ENCODE measurements around the gene AUNIP. TPM values are rescaled to one million over a fixed set of nuclear protein-coding genes. Genes with fewer than 3 reads are reported as not detected.

Gene AUNIP
- total RNA-seq, 2 experiments from 2014 or later: 4.8 TPM

- no peak for ATAC-seq (ENCODE audit: low read depth)
- Mint-ChIP-seq H3K27ac (no peak overlapping the region), H3K4me1 (peaks cover 20% of the 10 kb centered on the region), H3K4me3 (no peak overlapping the region), H3K27me3 (no peaks in the 10 kb centered on the region), H3K9me3 (no peaks in the 10 kb centered on the region), H3K36me3 (peaks cover 5% of the 10 kb centered on the region)
- POLR2A ChIA-PET: no interaction called here
- no peak for DNase-seq
Observed at GRCh38 chr1:25793585-25794170, 65.6 kb downstream of the AUNIP start.

DNA sequence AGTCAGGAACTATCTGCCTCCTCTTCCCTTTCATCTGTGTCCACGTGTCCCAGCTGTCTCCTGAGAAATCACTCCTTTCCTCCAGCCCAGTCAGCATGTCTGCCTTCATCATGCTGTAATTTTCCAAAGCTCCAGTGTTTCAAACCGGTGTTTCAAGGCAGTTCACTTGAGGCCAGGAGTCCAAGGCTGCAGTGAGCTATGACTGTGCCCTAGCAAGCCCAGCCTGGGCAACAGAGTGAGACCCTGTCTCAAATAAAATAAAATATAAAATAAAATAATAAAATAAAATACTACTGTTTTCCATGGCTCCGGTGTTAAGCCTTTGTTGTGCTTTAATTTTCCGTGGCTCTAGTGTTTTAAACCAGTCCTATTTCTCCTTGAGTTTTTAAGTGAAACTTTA lies 67.1 kb downstream of the AUNIP start:
- POLR2A ChIA-PET: no interaction called here
- H3K36me3 Mint-ChIP-seq: peaks cover 5% of the 10 kb centered on the region
- H3K27me3 Mint-ChIP-seq: no peaks in the 10 kb centered on the region
- no peak overlapping the region for H3K27ac Mint-ChIP-seq
- peaks cover 12% of the 10 kb centered on the region for H3K4me1 Mint-ChIP-seq
- DNase-seq (no peak), ATAC-seq (ENCODE audit: low read depth) (no peak)
- no peak overlapping the region for H3K4me3 Mint-ChIP-seq
- no peaks in the 10 kb centered on the region for H3K9me3 Mint-ChIP-seq

- no peaks in the 10 kb centered on the region for H3K9me3 Mint-ChIP-seq
- H3K36me3 Mint-ChIP-seq: peaks cover 6% of the 10 kb centered on the region
- no peak overlapping the region for H3K4me3 Mint-ChIP-seq
- H3K4me1 Mint-ChIP-seq: peaks cover 4% of the 10 kb centered on the region
- POLR2A ChIA-PET: no interaction called here
- DNase-seq (no peak), ATAC-seq (ENCODE audit: low read depth) (no peak)
- no peaks in the 10 kb centered on the region for H3K27me3 Mint-ChIP-seq
- H3K27ac Mint-ChIP-seq: no peak overlapping the region
Observed at GRCh38 chr1:25790472-25790871, 68.8 kb downstream of the AUNIP start.

GRCh38 chr1:25787760-25788166 lies 71.5 kb downstream of the AUNIP start:
- Mint-ChIP-seq H3K4me3 (no peak overlapping the region), H3K9me3 (no peaks in the 10 kb centered on the region), H3K27ac (no peak overlapping the region), H3K4me1 (peaks cover 1% of the 10 kb centered on the region), H3K27me3 (no peaks in the 10 kb centered on the region), H3K36me3 (peaks cover 10% of the 10 kb centered on the region)
- ATAC-seq (ENCODE audit: low read depth) (no peak), DNase-seq (no peak)
- POLR2A ChIA-PET: interaction anchor here (0.6 kb wide), 1 partner anchor 127 kb away, joined by 3 read pairs; no protein-coding TSS in a partner anchor

DNA sequence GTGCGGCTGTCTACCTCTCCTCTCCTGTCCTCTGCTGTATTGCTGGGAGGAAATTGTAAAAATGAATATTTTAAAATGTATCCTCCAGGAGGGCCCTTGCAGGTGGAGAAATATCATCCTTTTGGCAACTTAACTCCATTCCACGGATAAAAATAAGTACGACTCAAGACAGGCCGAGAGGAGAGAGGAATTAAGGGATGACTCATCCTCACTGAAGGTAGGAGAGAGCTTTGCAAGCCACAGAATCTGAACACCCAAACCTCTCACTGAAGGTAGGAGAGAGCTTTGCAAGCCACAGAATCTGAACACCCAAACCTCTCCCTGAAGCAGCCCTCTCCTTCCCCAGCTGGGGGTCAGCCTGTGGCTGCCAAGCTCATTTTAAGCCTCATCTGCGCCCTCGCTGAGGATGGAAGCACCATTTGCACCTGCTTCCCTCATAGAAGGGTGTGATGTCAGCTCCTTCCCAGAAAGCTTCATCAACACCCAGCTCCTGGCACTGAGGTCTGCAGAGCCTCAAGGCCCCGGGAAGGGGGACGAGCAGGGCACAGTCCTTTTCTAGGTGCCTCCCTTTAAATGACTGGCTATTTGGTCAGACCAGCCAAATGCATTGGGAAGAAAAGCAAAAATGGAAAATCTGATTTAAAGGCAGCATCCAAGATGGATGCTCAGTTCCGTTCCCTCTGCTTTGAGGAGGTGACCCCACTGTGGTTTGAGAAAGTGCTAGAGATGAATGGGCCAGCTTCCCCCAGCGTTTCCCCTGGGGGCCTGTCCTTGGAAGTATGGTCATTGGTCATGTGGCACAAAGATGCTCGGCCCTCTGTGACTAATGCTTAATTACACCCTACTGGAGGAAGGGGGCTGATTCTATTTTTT lies 72.1 kb downstream of the AUNIP start:
- Mint-ChIP-seq H3K4me1 (peaks cover 1% of the 10 kb centered on the region), H3K4me3 (no peak overlapping the region), H3K36me3 (peaks cover 10% of the 10 kb centered on the region), H3K27me3 (no peaks in the 10 kb centered on the region), H3K27ac (no peak overlapping the region), H3K9me3 (no peaks in the 10 kb centered on the region)
- POLR2A ChIA-PET: no interaction called here
- DNase-seq (no peak), ATAC-seq (ENCODE audit: low read depth) (no peak)

DNA sequence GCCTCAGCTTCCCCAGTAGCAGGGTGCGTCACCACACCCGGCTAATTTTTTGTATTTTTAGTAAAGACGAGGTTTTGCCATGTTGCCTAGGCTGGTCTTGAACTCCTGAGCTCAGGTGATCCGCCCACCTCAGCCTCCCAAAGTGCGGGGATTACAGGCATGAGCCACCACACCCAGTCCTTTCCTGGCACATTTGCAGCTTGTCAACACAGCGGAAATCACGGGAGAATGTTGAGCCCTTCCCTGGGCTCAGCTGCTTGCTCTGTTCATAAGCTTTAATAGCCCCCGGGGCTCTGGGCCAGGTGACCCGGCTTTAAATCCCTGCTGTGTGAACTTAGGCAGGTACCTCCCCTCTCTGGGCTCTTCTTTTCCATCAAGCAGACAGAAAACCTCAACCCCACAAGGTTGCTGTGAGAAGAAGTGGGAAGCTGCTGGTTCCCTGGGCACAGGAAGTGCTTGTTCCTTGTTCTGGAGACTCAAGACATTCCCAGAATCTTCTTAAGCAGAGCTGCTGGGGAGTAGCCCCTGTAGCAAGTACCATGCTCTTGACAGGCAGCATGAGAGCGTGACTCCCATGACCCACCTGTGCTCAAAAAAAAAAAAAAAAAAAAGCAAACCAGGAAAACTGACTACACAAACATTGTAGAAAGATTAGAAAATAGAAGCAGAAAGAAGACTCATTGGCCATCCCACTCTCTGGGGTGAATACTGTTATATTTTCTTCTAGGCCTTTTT lies 73.8 kb downstream of the AUNIP start:
- DNase-seq: no peak
- no peaks in the 10 kb centered on the region for H3K9me3 Mint-ChIP-seq
- POLR2A ChIA-PET: no interaction called here

GRCh38 chr1:25784575-25785051 lies 74.6 kb downstream of the AUNIP start:
- H3K36me3 Mint-ChIP-seq: peaks cover 8% of the 10 kb centered on the region
- no peak overlapping the region for H3K4me3 Mint-ChIP-seq
- peaks cover 1% of the 10 kb centered on the region for H3K4me1 Mint-ChIP-seq
- DNase-seq: no peak
- H3K27me3 Mint-ChIP-seq: no peaks in the 10 kb centered on the region
- POLR2A ChIA-PET: no interaction called here
- ATAC-seq (ENCODE audit: low read depth): no peak
- no peak overlapping the region for H3K27ac Mint-ChIP-seq
- H3K9me3 Mint-ChIP-seq: no peaks in the 10 kb centered on the region

More for the DNA sequence above, 73.8 kb downstream of the AUNIP start:
- H3K4me1 Mint-ChIP-seq: peaks cover 1% of the 10 kb centered on the region
- no peak overlapping the region for H3K27ac Mint-ChIP-seq
- peaks cover 10% of the 10 kb centered on the region for H3K36me3 Mint-ChIP-seq
- no peak overlapping the region for H3K4me3 Mint-ChIP-seq
- no peaks in the 10 kb centered on the region for H3K27me3 Mint-ChIP-seq
- ATAC-seq (ENCODE audit: low read depth): no peak

Small RNAs within 50 kb of the gene (microRNA-seq; reads per million reads assigned to microRNA genes)
- 2.1 reads per million for gene MIR3917

Other genes starting within 250 kb of the AUNIP start
- 10 to 100 TPM; 20.5 to 20.9 TPM for gene MAN1C1, start 242.7 kb downstream of the AUNIP start, total RNA-seq
- gene SELENON, start 59.3 kb downstream of the AUNIP start, total RNA-seq: 10 to 100 TPM; 10.3 to 11.4 TPM
- gene MTFR1L, start 39.5 kb downstream of the AUNIP start, total RNA-seq: 10 to 100 TPM; 40.8 to 41.3 TPM
- 1 to 10 TPM; 4.7 to 5.2 TPM for gene PAQR7, start 16.3 kb upstream of the AUNIP start, total RNA-seq
- gene STMN1, start 47.0 kb upstream of the AUNIP start, total RNA-seq: 100 to 1,000 TPM; 575 to 595 TPM
- 10 to 100 TPM; 13.5 to 15.4 TPM for gene PAFAH2, start 138.6 kb upstream of the AUNIP start, total RNA-seq
- not detected for gene EXTL1, start 162.3 kb upstream of the AUNIP start, total RNA-seq
- gene SLC30A2, start 186.7 kb upstream of the AUNIP start, total RNA-seq: not detected
- not detected for gene TRIM63, start 208.2 kb upstream of the AUNIP start, total RNA-seq

All from activated naive CD8-positive, alpha-beta T cell treated with anti-CD3 and anti-CD28 coated beads, Interleukin-2, amount 10 ng/mL, durations not matched to agents 7 days and 5 days (primary cell).